ENCODE results near the gene LSM7. TPM values are rescaled to one million over a fixed set of nuclear protein-coding genes. Genes with fewer than 3 reads are reported as not detected.
A peak's percentile ranks its signal among the peaks of the same experiment; 100 is the strongest.
"Not testable (repeated sequence)": the region's sequence is repeated elsewhere in the genome, so short reads cannot be mapped to it uniquely, and the experiment has no call there.

The LSM7 gene
- total RNA-seq, 8 experiments from 2014 or later = 143 to 444 (median 296) TPM

DNA sequence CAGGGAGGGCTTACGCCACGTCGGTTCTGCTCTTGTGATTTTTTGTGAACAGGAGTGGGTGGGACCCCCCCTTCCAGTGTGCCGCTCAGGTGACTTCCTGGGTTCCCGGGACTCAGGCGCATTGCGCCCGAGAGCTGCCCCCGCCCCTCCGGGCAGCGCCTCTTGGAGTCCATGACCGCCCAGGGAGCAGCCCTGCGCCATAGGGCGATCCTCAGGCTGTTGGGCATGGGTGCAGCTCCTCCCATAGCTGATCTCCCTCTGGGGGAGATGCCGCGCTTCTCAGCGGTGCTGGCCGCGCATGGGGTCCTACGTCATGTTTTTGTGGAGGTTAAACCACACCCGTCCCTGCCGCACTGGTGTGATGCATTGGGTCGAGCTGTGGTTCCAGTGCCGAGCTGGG is 23.7 kb upstream of the LSM7 start:
- 85 to 92% (median 92%) methylated on average over 2 to 10 of the region's 24 CpGs; no CpG with 5 or more reads in 7 of the 10 experiments for WGBS, 10 experiments
- H3K27ac ChIP-seq = no peak overlapping the region
- in situ Hi-C loops (cut with MboI; ENCODE audit: low pct_unique_long_range_greater_than_20kb in 2 of 9, low sequenced_read_pairs in 9 of 9, unreplicated experiment in 9 of 9) = no loop called here
- no peak overlapping the region for H3K4me3 ChIP-seq
- ATAC-seq (replicated peaks in 6 of 8) = peak in 2 of 8 experiments; percentile 6 to 10
- H3K4me1 ChIP-seq (replicated peaks in 1 of 2) = no peaks in the 10 kb centered on the region

- peak in 1 of 8 experiments; percentile 8 for ATAC-seq (replicated peaks in 6 of 8)
Measured at GRCh38 chr19:2351591-2351990, 23.2 kb upstream of the LSM7 start.

GRCh38 chr19:2350656-2351055 is 22.3 kb upstream of the LSM7 start:
- no peak overlapping the region for H3K4me3 ChIP-seq
- ATAC-seq (replicated peaks in 6 of 8) = no peak
- H3K27ac ChIP-seq = no peak overlapping the region
- in situ Hi-C loops (cut with MboI; ENCODE audit: low pct_unique_long_range_greater_than_20kb in 2 of 9, low sequenced_read_pairs in 9 of 9, unreplicated experiment in 9 of 9) = no loop called here
- 80 to 92% (median 87%) methylated on average over 3 to 12 of the region's 16 CpGs; no CpG with 5 or more reads in 5 of the 10 experiments for WGBS, 10 experiments
- H3K4me1 ChIP-seq (replicated peaks in 1 of 2) = no peaks in the 10 kb centered on the region

More at GRCh38 chr19:2351591-2351990, 23.2 kb upstream of the LSM7 start:
- in situ Hi-C loops (cut with MboI; ENCODE audit: low pct_unique_long_range_greater_than_20kb in 2 of 9, low sequenced_read_pairs in 9 of 9, unreplicated experiment in 9 of 9) = no loop called here
- Histone ChIP-seq H3K4me1 (replicated peaks in 1 of 2) (no peaks in the 10 kb centered on the region), H3K27ac (no peak overlapping the region), H3K4me3 (no peak overlapping the region)
- no CpG with 5 or more reads among the region's 28 CpGs for whole genome bisulfite sequencing, 10 experiments

DNA sequence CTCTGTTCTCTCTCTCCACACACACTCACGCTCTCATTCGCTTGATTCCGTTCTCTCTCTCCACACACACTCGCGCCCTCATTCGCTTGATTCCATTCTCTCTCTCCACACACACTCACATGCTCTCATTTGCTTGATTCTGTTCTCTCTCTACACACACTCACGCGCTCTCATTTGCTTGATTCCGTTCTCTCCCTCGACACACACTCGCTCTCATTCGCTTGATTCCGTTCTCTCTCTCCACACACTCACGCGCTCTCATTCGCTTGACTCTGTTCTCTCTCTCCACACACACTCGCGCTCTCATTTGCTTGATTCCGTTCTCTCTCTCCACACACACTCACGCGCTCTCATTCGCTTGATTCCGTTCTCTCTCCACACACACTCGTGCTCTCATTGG is 21.4 kb upstream of the LSM7 start:
- H3K27ac ChIP-seq; in situ Hi-C loops (cut with MboI; ENCODE audit: low pct_unique_long_range_greater_than_20kb in 2 of 9, low sequenced_read_pairs in 9 of 9, unreplicated experiment in 9 of 9); ATAC-seq (replicated peaks in 6 of 8); H3K4me1 ChIP-seq (replicated peaks in 1 of 2); H3K4me3 ChIP-seq: not testable (repeated sequence)
- 91 to 98% (median 94%) methylated on average over 12 to 24 of the region's 24 CpGs; no CpG with 5 or more reads in 1 of the 10 experiments for WGBS, 10 experiments

DNA sequence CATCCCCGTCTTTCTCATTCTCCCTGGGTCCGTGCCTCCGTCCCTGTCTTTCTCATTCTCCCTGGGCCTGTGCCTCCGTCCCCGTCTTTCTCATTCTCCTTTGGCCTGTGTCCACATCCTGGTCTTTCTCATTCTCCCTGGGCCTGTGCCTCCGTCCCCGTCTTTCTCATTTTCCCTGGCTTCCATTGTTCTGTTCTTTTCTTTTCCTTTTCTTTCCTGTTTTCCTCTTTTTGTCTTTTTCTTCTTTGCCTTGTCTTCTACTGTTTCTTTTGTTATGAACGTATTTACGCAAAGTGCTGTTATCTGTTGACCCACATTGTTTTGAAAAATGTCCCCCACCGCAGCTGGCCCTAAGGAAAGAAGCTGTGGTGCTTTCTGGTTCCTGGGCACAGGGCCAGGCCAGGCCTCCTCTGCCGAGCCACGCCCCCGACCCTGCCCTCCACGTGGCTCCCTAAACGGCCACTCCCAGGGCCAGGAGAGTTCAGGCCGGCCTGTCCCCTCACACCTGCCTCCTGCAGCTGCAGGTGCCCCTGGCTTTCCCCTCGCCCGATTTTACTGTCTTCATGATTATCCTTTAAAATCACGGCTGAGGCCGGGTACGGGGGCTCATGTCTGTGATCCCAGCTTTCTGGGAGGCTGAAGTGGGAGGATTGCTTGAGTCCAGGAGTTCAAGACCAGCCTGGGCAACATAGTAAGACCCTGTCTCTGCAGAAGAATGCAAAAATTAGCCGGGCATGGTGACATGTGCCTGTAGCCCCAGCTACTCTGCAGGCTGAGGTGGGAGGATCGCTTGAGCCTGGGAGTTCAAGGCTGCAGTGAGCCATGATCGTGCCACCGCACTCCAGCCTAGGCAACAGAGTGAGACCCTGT is 17.6 kb upstream of the LSM7 start:
- Histone ChIP-seq H3K27ac (no peak overlapping the region), H3K4me1 (replicated peaks in 1 of 2) (no peaks in the 10 kb centered on the region), H3K4me3 (no peak overlapping the region)
- WGBS, 10 experiments = 55 to 93% (median 79%) methylated on average over 2 to 19 of the region's 25 CpGs
- in situ Hi-C loops (cut with MboI; ENCODE audit: low pct_unique_long_range_greater_than_20kb in 2 of 9, low sequenced_read_pairs in 9 of 9, unreplicated experiment in 9 of 9) = no loop called here
- ATAC-seq (replicated peaks in 6 of 8) = peak in 3 of 8 experiments; percentile 65 to 70 (median 70)

- in situ Hi-C loops (cut with MboI; ENCODE audit: low pct_unique_long_range_greater_than_20kb in 2 of 9, low sequenced_read_pairs in 9 of 9, unreplicated experiment in 9 of 9) = no loop called here
- Histone ChIP-seq H3K4me1 (replicated peaks in 1 of 2) (no peaks in the 10 kb centered on the region), H3K27ac (no peak overlapping the region), H3K4me3 (no peak overlapping the region)
- peak in 2 of 8 experiments; percentile 5 to 16 for ATAC-seq (replicated peaks in 6 of 8)
- WGBS, 10 experiments = no CpG with 5 or more reads among the region's 17 CpGs
Measured at GRCh38 chr19:2345076-2345475, 16.7 kb upstream of the LSM7 start.

DNA sequence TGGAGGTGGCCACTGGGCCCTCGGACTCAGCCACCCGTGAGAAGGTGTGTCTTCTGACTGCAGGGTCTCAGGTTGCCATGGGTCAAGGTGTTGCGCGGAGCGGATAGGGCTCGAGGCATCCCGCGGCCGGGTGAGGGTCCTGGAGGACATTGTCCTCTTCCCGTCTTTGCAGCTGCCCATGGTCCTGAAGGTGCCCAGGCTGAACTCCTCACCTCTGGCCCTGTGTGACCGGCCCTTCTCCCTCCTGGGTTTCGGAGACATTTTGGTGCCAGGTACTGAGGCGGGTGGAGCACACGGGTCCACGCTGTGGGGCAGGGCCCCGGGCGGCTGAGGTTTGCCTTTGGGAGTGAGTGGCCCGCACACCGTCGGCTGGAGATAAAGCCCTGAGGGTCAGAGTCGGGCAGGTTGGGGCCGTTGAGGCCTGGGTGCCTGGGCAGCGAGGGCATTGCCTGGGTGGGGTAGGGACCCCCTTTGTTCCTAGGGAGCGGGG is 16.0 kb upstream of the LSM7 start:
- 100% methylated on average over 1 to 9 of the region's 24 CpGs; no CpG with 5 or more reads in 8 of the 10 experiments for WGBS, 10 experiments
- H3K27ac ChIP-seq = no peak overlapping the region
- in situ Hi-C loops (cut with MboI; ENCODE audit: low pct_unique_long_range_greater_than_20kb in 2 of 9, low sequenced_read_pairs in 9 of 9, unreplicated experiment in 9 of 9) = no loop called here
- peak in 1 of 8 experiments; percentile 19 for ATAC-seq (replicated peaks in 6 of 8)
- no peaks in the 10 kb centered on the region for H3K4me1 ChIP-seq (replicated peaks in 1 of 2)
- H3K4me3 ChIP-seq = no peak overlapping the region

GRCh38 chr19:2343289-2343982 is 15.1 kb upstream of the LSM7 start:
- H3K27ac ChIP-seq = no peak overlapping the region
- H3K4me1 ChIP-seq (replicated peaks in 1 of 2) = no peaks in the 10 kb centered on the region
- H3K4me3 ChIP-seq = no peak overlapping the region
- no peak for ATAC-seq (replicated peaks in 6 of 8)
- in situ Hi-C loops (cut with MboI; ENCODE audit: low pct_unique_long_range_greater_than_20kb in 2 of 9, low sequenced_read_pairs in 9 of 9, unreplicated experiment in 9 of 9) = no loop called here
- 80 to 100% methylated on average over 2 to 4 of the region's 31 CpGs; no CpG with 5 or more reads in 8 of the 10 experiments for WGBS, 10 experiments

GRCh38 chr19:2342656-2343288 is 14.4 kb upstream of the LSM7 start:
- 90 to 100% (median 98%) methylated on average over 2 to 8 of the region's 29 CpGs; no CpG with 5 or more reads in 6 of the 10 experiments for WGBS, 10 experiments
- H3K4me1 ChIP-seq (replicated peaks in 1 of 2) = peaks cover 2 to 6% of the 10 kb centered on the region in 2 donors
- no peak overlapping the region for H3K27ac ChIP-seq
- ATAC-seq (replicated peaks in 6 of 8) = no peak
- no peak overlapping the region for H3K4me3 ChIP-seq
- in situ Hi-C loops (cut with MboI; ENCODE audit: low pct_unique_long_range_greater_than_20kb in 2 of 9, low sequenced_read_pairs in 9 of 9, unreplicated experiment in 9 of 9) = no loop called here

DNA sequence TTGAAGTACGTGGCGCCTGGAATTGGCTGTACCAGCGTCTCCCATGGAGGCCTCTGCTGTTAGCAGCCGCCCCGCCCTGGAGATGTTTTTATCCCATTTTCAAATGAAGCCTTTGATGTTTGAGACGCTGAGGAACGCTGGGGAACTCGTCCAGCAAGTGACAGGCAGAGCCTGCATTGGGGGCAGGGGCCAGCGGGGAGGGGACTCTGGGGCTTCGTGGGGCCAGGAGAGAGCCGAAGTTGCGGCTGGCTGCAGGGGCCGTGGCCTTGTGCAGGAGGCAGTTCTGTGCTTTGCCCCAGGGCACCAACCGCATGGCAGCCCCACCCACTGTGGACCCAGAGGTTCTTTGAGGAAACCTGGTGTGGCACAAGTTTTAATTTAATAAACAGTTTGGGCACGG is 13.6 kb upstream of the LSM7 start:
- peak in 2 of 8 experiments; percentile 34 to 44 for ATAC-seq (replicated peaks in 6 of 8)
- H3K4me3 ChIP-seq = no peak overlapping the region
- in situ Hi-C loops (cut with MboI; ENCODE audit: low pct_unique_long_range_greater_than_20kb in 2 of 9, low sequenced_read_pairs in 9 of 9, unreplicated experiment in 9 of 9) = no loop called here
- WGBS, 10 experiments = 43 to 100% (median 90%) methylated on average over 1 to 4 of the region's 15 CpGs; no CpG with 5 or more reads in 7 of the 10 experiments
- H3K27ac ChIP-seq = no peak overlapping the region
- H3K4me1 ChIP-seq (replicated peaks in 1 of 2) = peaks cover 10 to 14% of the 10 kb centered on the region in 2 donors

DNA sequence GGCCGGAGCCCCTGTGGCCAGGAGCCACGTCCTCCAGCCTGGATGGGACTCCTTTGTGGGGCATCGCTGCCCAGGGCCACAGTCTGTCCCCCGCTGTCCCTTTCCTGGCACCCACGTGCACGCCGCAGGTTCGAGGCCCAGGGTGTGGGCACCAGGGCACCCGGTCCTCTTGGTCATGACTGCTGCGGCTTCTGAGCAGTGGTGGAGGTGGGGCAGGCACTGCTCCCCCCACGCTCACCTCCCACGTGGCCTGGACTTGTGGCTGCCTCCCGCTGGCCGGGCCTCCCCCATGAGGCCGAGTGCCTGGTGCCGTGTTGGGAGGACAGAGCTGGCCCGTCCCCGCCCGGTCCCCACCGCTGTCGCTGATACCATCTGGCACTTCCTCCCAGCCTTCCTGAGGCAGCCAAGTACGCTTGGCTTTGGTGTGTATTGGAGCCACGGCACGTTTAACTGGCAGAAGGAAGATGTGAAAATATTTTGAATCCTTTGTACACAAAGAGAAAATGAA is 12.9 kb upstream of the LSM7 start:
- WGBS, 10 experiments = 80 to 100% (median 100%) methylated on average over 1 to 3 of the region's 24 CpGs; no CpG with 5 or more reads in 7 of the 10 experiments
- H3K4me3 ChIP-seq = no peak overlapping the region
- ATAC-seq (replicated peaks in 6 of 8) = no peak

GRCh38 chr19:2340496-2341243 is 12.3 kb upstream of the LSM7 start:
- WGBS, 10 experiments = 68 to 100% (median 94%) methylated on average over 1 to 9 of the region's 38 CpGs; no CpG with 5 or more reads in 7 of the 10 experiments
- H3K4me3 ChIP-seq = no peak overlapping the region

More for the DNA sequence above, 12.9 kb upstream of the LSM7 start:
- in situ Hi-C loops (cut with MboI; ENCODE audit: low pct_unique_long_range_greater_than_20kb in 2 of 9, low sequenced_read_pairs in 9 of 9, unreplicated experiment in 9 of 9) = no loop called here
- no peak overlapping the region for H3K27ac ChIP-seq
- H3K4me1 ChIP-seq (replicated peaks in 1 of 2) = peaks cover 14 to 20% of the 10 kb centered on the region in 2 donors

More at GRCh38 chr19:2340496-2341243, 12.3 kb upstream of the LSM7 start:
- Histone ChIP-seq H3K4me1 (replicated peaks in 1 of 2) (peaks cover 14 to 20% of the 10 kb centered on the region in 2 donors), H3K27ac (no peak overlapping the region)
- in situ Hi-C loops (cut with MboI; ENCODE audit: low pct_unique_long_range_greater_than_20kb in 2 of 9, low sequenced_read_pairs in 9 of 9, unreplicated experiment in 9 of 9) = no loop called here
- no peak for ATAC-seq (replicated peaks in 6 of 8)

Data from motor neuron (in vitro differentiated cells).